DMS 273 treated with DMSO at 0.1 percent for 48 hours (cell line): Measurements from ENCODE around the gene LRRC8D.
A peak's percentile ranks its signal among the peaks of the same experiment; 100 is the strongest.

Source experiments
- DNase-seq: peaks from one replicate; lab custom pipeline; 2025; lab: John Stamatoyannopoulos, UW

The LRRC8D gene

GRCh38 chr1:89941110-89941766 is 120.4 kb downstream of the LRRC8D start:
- DNase-seq, result no peak

DNA sequence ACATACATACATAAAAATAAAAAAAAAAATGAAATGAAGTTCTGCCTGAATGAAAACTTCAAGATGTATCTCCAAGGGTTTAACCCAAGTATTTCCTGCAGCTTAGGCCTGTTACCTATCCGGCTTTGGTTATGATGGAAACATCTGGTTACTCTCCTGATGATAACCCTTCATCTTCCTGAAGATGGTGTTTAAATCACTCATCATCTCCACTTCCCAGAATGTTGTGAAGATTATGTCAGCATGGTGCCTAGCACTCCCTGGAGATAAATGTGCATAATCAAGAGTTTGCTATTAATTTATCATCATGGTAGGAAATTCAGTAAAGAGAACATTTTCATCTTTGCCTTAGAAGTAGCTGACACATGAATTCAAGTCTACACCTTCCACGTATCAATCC is 121.2 kb downstream of the LRRC8D start:
- no peak for DNase-seq

DNA sequence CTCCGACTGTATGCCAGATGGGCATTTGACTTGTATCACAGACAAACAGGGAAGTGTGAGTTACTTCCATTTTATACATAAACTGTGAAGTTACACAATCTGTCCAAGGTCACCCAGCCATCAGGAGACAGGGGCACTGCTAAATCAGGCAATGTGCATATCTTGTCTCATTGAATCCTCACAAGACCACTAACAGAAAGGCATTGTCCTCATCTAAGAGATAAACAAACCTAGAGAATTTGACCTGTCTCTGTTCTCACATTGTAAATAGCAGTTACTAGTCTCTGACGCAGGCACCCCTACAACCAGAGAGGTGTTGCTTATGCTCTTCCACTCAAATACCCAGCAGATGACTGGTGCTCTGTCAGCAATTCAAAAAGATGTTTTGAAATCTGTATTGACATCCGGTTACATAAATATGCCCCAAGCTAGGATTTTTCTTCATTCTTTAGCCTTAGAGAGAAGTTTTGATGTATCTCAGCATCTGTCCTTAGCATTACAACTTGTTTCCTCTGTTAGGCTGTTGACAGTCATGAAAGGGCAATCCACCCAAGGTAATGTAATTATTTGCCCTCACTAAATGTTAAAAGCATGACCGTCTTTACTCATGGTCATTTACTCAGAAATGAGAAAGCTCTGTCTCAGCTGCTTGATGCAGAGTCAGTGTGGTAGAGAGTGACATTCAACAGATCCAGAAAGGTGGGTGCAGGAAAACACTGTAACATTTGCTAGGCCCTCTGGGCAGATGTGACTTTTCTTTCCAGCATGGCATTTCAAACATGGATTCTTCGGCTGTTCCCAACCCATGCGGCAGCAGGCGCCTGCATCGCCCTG is 122.2 kb downstream of the LRRC8D start:
- DNase-seq, result no peak

DNA sequence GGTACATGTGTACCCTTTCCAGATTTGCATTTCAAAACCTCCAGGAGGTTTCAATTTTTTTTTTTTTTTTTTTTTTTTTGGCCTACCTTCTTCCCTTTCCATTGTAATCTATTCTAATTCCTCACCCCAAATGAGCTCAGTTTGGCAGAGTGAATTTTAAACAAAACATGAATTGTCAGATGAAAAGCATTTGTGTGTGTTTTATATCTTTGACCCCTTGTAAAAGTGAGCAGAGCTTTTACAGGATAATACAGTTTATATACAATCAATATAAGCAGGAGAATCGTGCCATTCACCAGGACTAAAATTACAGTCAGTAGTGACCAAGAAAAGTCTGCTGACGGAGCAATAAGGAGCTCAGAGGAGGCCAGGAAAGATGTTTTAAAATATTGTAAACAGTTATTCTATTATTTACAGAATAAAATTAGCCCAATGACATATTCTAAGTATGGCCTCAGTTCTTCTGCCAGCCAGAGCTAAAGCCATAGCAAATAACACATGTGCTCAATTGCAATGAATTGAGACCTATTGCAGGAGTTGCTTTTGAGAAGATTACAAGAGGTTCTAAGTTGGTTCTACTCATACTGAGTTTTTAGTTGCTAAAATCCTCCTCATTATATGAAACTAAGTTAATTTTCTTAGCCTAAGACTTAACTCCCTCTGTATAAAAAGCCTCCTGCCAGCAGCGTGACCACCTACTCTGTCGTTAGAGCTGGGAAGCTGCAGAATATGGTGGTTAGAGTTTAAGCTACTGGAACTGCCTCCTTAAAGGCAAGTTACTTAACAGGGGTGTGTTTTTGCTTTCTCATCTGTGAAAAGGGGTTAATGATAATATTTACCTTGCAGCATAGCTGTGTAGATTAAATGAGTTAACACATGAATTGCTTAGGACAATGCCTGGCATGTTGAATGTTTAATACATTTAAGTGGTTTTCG is 123.3 kb downstream of the LRRC8D start:
- DNase-seq, result no peak

GRCh38 chr1:89945852-89946476 is 125.1 kb downstream of the LRRC8D start:
- DNase-seq, result no peak

DNA sequence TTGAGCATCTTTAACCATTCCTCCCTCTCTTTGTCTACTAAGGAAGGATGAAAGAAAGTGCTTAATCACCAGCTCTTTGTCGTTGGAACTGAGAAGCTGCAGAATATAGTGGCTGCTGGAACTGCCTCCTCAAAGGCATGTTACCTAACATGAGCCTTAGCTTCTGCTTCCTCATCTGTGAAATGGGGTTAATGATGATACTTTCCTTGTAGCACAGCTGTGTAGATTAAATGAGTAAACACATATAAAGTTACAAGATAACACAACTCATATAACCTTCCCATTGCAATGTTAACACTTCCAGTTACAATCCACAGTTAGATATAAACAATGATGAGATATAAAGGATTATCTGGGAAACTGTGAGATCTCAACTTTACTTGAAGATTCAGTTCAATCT is 125.7 kb downstream of the LRRC8D start:
- DNase-seq, result no peak

DNA sequence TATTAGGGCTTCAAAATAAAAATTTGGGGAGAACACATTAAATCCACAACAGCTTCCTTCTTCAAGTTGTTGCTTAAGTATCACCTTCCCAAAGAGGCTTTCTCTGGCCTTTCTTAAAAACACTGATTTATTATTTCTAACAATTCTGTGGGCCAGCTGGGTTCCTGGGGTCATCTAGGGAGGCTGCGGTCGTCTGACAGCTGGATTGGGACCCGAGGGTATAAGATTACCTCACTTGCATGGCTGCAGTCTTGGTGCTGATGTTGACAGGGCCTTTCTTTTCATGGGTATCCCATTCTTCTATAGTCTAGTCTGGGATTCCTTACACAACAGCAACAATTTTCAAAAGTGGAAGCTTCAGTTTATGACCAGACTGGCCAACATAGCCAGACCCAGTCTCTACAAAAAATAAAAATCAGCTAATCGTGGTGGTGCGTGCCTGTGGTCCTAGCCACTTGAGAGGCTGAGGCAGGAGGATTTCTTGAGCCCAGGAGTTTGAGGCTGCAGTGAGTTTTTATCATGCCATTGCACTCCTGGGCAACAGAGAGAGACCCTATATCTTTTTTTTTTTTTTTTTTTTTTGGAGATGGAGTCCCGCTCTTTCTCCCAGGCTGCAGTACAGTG is 128.0 kb downstream of the LRRC8D start:
- DNase-seq, result no peak

GRCh38 chr1:89949991-89950624 is 129.3 kb downstream of the LRRC8D start:
- no peak for DNase-seq

- no peak for DNase-seq
These were observed 129.9 kb downstream of the LRRC8D start for GRCh38 chr1:89950703-89951102.

GRCh38 chr1:89951766-89952604 is 131.2 kb downstream of the LRRC8D start:
- no peak for DNase-seq

DNA sequence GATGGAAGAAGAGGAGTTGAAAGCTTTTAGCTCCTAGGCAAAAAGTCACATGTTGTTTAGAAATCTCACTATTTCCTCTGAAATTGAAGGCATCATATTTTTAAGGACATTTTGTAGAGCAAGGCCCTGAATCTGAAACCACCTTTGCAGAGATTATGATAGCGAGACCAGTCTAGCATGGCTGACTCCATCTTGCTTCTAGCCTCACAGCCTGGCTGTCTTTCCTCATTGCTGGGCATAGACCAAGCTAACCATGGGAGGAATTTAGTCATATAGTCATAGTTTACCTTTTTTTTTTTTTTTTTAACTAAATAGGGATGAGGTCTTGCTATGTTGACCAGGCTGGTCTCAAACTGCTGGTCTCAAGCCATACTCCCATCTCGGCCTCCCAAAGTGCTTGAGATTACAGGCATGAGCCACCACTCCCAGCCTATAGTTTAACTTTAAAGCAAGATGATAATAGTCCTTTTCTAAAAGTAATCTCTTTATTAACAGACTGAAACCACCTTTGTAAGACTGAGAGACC is 131.8 kb downstream of the LRRC8D start:
- no peak for DNase-seq

DNA sequence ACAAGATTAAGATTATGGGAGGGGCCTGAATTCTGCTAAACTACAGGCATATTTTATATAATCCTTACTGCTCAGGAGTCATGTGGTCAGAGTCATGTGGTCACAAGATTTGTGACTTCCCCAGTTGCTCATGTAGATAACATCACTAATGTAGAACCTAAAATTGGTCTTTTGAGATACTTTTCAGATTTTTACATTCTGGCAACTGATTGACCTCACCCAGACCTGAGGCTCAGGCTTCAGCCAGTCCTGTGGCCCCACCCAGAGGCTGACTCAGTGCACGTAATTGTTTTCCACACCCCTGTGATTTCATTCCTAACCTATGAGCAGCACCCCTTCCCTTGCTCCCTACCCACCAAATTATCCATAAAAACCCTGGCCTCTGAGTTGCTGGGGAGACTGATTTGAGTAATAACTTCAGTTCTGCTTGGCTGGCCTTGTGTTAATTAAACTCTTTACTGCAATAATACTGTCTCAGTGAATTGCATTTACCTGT is 132.3 kb downstream of the LRRC8D start:
- DNase-seq, result peak; percentile 17

GRCh38 chr1:89953929-89954328 is 133.1 kb downstream of the LRRC8D start:
- DNase-seq, result no peak

DNA sequence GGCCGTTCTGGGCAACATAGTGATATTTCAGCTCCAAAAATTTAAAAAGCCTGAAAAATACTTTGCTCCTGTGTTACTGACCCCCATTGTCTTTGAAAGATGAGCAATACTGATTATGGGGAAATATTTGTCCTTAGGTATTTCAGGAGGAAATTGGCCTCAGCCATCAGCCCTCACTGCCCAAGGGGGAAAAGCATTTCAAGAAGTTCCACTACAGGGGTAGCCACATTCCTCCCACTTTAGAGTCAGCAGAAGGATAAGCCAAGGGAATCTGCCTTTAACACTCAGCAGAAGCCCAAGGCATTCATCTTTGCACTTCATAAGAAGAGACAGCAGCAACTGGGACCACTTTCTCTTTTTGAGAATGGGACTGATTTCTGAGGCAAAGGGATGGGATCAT is 133.6 kb downstream of the LRRC8D start:
- DNase-seq, result no peak

GRCh38 chr1:89955311-89956205 is 134.7 kb downstream of the LRRC8D start:
- DNase-seq, result no peak

- no peak for DNase-seq
These were observed 136.3 kb downstream of the LRRC8D start for GRCh38 chr1:89957107-89957506.

DNA sequence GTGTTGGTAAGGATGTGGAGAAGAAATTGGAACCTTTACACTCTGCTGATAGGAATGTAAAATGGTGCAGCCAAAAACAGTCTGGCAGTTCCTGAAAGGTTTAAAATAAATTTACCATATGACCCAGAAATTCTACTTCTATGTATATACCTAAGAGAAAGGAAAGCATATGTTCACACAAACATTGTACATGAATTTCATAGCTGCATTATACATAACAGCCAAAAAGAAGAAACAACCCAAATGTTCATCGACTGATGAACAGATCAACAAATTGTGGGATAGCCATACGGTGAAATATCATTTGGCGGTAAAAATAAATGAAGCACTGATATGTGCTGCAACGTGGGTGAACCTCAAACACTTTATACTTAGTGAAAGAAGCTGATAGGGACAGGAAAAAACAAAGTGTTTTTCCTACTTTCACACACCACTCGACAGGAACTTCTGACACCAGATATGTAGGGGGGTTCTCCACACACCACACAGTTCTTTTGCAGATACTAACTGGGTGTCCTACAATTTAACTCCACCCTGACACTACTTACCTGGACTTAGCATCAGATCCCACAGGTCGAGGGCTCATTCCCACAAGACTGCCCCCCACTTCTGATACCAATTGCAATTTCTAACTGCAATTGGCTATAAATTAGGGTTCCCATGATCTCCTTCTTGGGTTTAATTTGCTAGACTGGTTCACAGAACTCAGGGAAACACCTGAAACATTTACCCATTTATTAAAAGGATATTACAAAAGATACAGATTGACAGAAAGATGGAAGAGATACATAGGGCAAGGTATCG is 138.2 kb downstream of the LRRC8D start:
- no peak for DNase-seq

GRCh38 chr1:89959719-89960118 is 138.9 kb downstream of the LRRC8D start:
- DNase-seq, result no peak
